A549 (cell line): ENCODE data around the gene GJB1.

Experiments
- CEBPB ChIP-seq, 2 experiments: fragments of >200 bp in 1 of 2; sonication (Bioruptor Twin) in 1 of 2; formaldehyde crosslinking in 1 of 2; IDR thresholded peaks; 2 replicates each; pipeline ENCODE4 v1.6.1; 2012 to 2016
- ESRRA ChIP-seq: fragments of 150-350 bp; IDR thresholded peaks from 2 replicates; pipeline ENCODE4 v1.6.1; 2014; ENCODE audit warnings: mild to moderate bottlenecking, low read length, borderline replicate concordance
- POLR2A ChIP-seq: IDR thresholded peaks from 2 replicates; pipeline ENCODE4 v1.6.1; 2012; ENCODE audit warnings: mild to moderate bottlenecking, low read length
- ZNF302 ChIP-seq: fragments of 250-450 bp; sonication (Bioruptor Pico); IDR thresholded peaks from 2 replicates; pipeline ENCODE4 v1.9.0; 2021; ENCODE audit warnings: inconsistent platforms, mild to moderate bottlenecking, moderate library complexity
- TF ChIP-seq, protein P1 (sequence below): IDR thresholded peaks from 2 replicates; pipeline ENCODE4 v1.6.1; 2012; ENCODE audit warnings: low read depth, borderline replicate concordance
- TF ChIP-seq, protein P2 (sequence below): fragments of >200 bp; sonication (Bioruptor Twin); formaldehyde crosslinking; IDR thresholded peaks from 3 replicates; pipeline ENCODE4 v1.5.1; 2016

DNA sequence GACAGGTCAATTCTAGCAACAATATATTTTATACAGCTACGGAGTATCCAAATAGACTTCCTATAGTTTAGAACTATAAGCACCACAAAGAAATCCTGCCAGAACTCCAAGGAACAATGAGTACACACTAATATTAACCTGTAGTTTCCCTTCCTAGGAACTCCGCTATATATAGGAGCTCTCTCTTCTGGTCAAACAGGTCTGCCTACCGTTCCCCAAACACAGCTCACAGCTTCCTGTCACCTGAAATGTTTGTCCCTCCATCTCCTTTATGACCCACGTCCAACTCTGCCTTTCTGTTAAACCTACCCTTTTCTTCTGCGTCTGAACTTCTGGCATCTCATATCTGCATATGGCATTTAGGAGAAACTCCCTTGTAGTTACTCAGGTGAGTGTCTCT is 10.5 kb upstream of the GJB1 start:
- TF ChIP-seq, protein P1, sequence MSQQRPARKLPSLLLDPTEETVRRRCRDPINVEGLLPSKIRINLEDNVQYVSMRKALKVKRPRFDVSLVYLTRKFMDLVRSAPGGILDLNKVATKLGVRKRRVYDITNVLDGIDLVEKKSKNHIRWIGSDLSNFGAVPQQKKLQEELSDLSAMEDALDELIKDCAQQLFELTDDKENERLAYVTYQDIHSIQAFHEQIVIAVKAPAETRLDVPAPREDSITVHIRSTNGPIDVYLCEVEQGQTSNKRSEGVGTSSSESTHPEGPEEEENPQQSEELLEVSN: no peak
- TF ChIP-seq POLR2A (no peak), CEBPB (IDR thresholded peaks at IDR 0.05) (no peak), ESRRA (no peak), ZNF302 (no peak)
- TF ChIP-seq, protein P2, sequence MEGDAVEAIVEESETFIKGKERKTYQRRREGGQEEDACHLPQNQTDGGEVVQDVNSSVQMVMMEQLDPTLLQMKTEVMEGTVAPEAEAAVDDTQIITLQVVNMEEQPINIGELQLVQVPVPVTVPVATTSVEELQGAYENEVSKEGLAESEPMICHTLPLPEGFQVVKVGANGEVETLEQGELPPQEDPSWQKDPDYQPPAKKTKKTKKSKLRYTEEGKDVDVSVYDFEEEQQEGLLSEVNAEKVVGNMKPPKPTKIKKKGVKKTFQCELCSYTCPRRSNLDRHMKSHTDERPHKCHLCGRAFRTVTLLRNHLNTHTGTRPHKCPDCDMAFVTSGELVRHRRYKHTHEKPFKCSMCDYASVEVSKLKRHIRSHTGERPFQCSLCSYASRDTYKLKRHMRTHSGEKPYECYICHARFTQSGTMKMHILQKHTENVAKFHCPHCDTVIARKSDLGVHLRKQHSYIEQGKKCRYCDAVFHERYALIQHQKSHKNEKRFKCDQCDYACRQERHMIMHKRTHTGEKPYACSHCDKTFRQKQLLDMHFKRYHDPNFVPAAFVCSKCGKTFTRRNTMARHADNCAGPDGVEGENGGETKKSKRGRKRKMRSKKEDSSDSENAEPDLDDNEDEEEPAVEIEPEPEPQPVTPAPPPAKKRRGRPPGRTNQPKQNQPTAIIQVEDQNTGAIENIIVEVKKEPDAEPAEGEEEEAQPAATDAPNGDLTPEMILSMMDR: no peak
